Epithelial cell of proximal tubule (primary cell): ENCODE data around the gene ELOF1. TPM values are rescaled to one million over a fixed set of nuclear protein-coding genes. Genes with fewer than 3 reads are reported as not detected.
A peak's percentile ranks its signal among the peaks of the same experiment; 100 is the strongest.
"Not testable (repeated sequence)": the region's sequence is repeated elsewhere in the genome, so short reads cannot be mapped to it uniquely, and the experiment has no call there.

ENCODE experiments used
- DNase-seq: peaks from one replicate; pipeline ENCODE4 v3.0.0-alpha.2; 2011; ENCODE audit warnings: low read depth
- H3K4me3 ChIP-seq: 2 replicates; pipeline ENCODE4 v1.5.1; 2011; ENCODE audit warnings: low read depth, mild to moderate bottlenecking, low read length
- total RNA-seq: library from RNA; depleted of rRNA; stranded (reverse); fragments of >200 nt; gene quantifications from 2 replicates; pipeline ENCODE4 v1.2.3, GENCODE V29; 2015
- TF ChIP-seq, protein P1 (sequence below): conservative IDR thresholded peaks from 2 replicates; pipeline ENCODE4 v1.5.1; 2012; ENCODE audit warnings: low read depth, mild to moderate bottlenecking, low read length

The ELOF1 gene
- 49.8 and 95.5 TPM in 2 replicates for total RNA-seq

GRCh38 chr19:11558881-11559828, at the start of gene ELOF1:
Gene ELOF1 (minus strand): TSS chr19:11559230. CDS start chr19:11554347, 4,883 bp downstream.
- DNase-seq, result peak; percentile 80
- TF ChIP-seq, protein P1, sequence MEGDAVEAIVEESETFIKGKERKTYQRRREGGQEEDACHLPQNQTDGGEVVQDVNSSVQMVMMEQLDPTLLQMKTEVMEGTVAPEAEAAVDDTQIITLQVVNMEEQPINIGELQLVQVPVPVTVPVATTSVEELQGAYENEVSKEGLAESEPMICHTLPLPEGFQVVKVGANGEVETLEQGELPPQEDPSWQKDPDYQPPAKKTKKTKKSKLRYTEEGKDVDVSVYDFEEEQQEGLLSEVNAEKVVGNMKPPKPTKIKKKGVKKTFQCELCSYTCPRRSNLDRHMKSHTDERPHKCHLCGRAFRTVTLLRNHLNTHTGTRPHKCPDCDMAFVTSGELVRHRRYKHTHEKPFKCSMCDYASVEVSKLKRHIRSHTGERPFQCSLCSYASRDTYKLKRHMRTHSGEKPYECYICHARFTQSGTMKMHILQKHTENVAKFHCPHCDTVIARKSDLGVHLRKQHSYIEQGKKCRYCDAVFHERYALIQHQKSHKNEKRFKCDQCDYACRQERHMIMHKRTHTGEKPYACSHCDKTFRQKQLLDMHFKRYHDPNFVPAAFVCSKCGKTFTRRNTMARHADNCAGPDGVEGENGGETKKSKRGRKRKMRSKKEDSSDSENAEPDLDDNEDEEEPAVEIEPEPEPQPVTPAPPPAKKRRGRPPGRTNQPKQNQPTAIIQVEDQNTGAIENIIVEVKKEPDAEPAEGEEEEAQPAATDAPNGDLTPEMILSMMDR, result peak; percentile 34
- H3K4me3 ChIP-seq, result peak within 1 kb of the TSS; percentile 92

- DNase-seq, result no peak
- H3K4me3 ChIP-seq, result no peak overlapping the region
- TF ChIP-seq, protein P1, result no peak
Observed at GRCh38 chr19:11606484-11606883, 47.5 kb upstream of the ELOF1 start.

GRCh38 chr19:11599704-11600103, 40.7 kb upstream of the ELOF1 start:
- not testable (repeated sequence) for H3K4me3 ChIP-seq, DNase-seq

GRCh38 chr19:11598746-11599145, 39.7 kb upstream of the ELOF1 start:
- no peak for DNase-seq
- TF ChIP-seq, protein P1, result no peak
- H3K4me3 ChIP-seq, result no peak overlapping the region

DNA sequence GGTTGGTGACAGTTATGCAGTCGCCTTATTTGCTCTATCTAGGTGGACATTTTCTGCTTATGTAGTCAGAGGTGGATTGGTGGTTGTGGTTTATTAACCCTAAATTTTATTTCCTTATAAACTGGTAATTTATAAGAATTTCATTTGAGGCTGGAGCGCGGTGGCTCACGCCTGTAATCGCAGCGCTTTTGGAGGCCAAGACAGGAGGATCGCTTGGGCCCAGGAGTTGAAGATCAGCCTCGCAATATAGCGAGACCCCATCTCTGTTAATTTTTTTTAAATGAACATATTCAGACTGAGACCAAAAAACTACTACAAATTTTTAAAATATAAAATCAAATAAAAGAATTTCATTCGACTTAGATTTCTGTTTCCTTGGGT, 39.1 kb upstream of the ELOF1 start:
- DNase-seq, result no peak
- H3K4me3 ChIP-seq, result peak overlapping the region; percentile 78
- TF ChIP-seq, protein P1, result no peak

DNA sequence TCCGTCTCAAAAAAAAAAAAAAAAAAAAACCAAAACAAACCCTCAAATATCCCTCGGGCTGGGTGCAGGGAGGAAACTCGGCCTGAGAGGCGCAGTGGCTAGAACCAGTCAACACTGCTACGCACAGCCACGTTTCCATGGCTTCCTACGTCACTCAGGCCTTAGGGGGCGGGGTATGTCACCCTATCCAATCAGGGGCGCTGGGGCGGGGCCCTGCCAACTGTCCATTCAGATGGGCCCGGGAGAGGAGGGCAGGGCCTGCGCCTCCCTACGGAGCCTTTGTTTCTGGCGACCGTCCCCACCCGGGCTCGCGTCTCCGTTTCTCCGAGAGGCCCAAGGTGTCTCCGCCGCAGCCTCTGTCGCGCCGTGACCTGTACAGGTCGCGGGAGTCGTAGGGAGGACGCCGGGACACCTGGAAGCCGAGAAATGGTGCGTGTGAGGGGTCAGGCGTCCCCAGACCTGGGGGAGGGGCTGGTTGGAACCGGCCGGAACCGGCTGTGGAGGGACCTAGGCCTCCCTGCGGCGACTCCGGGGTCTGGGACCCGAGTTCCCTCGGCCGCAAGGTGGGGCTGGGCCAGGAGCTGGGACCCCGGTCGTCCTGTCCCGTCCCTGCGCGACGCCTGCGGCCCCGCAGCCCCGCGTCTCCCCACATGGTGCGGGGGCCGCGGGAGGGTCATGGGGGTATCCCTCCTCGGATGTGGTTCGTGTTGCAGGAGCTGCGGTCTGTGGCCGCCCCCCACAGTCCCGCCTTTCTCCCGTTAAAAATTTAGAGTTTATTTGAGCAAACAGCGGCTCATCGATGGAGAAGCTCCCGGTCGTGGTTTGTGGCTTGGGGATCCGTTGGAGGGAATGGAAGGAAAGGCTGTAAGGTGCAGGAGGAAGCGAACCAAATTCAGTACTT, 38.4 kb upstream of the ELOF1 start, which contains the start of gene ZNF627:
Gene ZNF627, plus strand, starts transcription at position 282 of the 901 bp plus-strand sequence. Its CDS starts 145 bp downstream, at position 427.
- peak within 1 kb of the TSS; percentile 78 for H3K4me3 ChIP-seq
- TF ChIP-seq, protein P1, result no peak
- peak; percentile 83 for DNase-seq

GRCh38 chr19:11596156-11596555, 37.1 kb upstream of the ELOF1 start:
- TF ChIP-seq, protein P1, result no peak
- no peak for DNase-seq
- no peak overlapping the region for H3K4me3 ChIP-seq
